IMR-90 (cell line): Measurements from ENCODE around the gene CXCL9. TPM values are rescaled to one million over a fixed set of nuclear protein-coding genes. Genes with fewer than 3 reads are reported as not detected.

Experiments
- ATAC-seq: fragments of 200-7000 bp; cut with Tn5 transposase; 2 replicates; pipeline ENCODE4 v1.9.1; 2020; ENCODE audit warnings: low read depth, mild to moderate bottlenecking, moderate library complexity
- BruUV-seq: library from RNA; stranded (reverse); fragments of 400-500 nt; replicated peaks from 2 replicates; lab custom pipeline; 2021; lab: Mats Ljungman, UMichigan
- CTCF ChIA-PET: fragments of 300-600 bp; formaldehyde crosslinking; extraction: SDS; loops from one replicate; lab custom pipeline; 2021; ENCODE audit warnings: antibody characterized with exemption; lab: Yijun Ruan, JAX
- POLR2A ChIA-PET: fragments of 300-600 bp; sonication (Branson Sonifier 250); formaldehyde crosslinking; loops from one replicate; lab custom pipeline; 2022; ENCODE audit warnings: antibody characterized with exemption; ENCODE audit not compliant: unreplicated experiment; lab: Charles Lee
- DNase-seq: peaks from one replicate; pipeline ENCODE4 v3.0.0; 2013
- H2AFZ ChIP-seq: replicated peaks from 2 replicates; pipeline ENCODE3; 2013; ENCODE audit warnings: low read length, mild to moderate bottlenecking; ENCODE audit not compliant: poor library complexity
- H2AK5ac ChIP-seq: 2 replicates; pipeline ENCODE4 v1.6.1; 2013; ENCODE audit warnings: low read depth, low read length, inconsistent platforms
- H2AK9ac ChIP-seq: replicated peaks from 2 replicates; pipeline ENCODE3; 2013; ENCODE audit warnings: mild to moderate bottlenecking, low read depth, low read length, moderate library complexity; ENCODE audit not compliant: poor library complexity
- H2BK120ac ChIP-seq: 2 replicates; pipeline ENCODE4 v1.6.1; 2013; ENCODE audit warnings: low read depth, low read length, inconsistent platforms
- H2BK15ac ChIP-seq: 3 replicates; pipeline ENCODE4 v1.6.1; 2013; ENCODE audit warnings: low read depth, low read length, inconsistent platforms
- H2BK20ac ChIP-seq: 2 replicates; pipeline ENCODE4 v1.6.1; 2013; ENCODE audit warnings: low read depth, mild to moderate bottlenecking, inconsistent platforms, low read length, moderate library complexity
- H2BK5ac ChIP-seq: 2 replicates; pipeline ENCODE4 v1.6.1; 2013; ENCODE audit warnings: mild to moderate bottlenecking, low read depth, low read length, inconsistent platforms; ENCODE audit not compliant: poor library complexity, severe bottlenecking
- H3K14ac ChIP-seq: replicated peaks from 2 replicates; pipeline ENCODE4 v1.6.1; 2013; ENCODE audit warnings: low read depth, low read length, inconsistent platforms
- H3K18ac ChIP-seq: 2 replicates; pipeline ENCODE4 v1.6.1; 2013; ENCODE audit warnings: low read depth, low read length, control low read depth
- H3K23ac ChIP-seq: 2 replicates; pipeline ENCODE4 v1.6.1; 2013; ENCODE audit warnings: low read depth, low read length, inconsistent platforms
- H3K27ac ChIP-seq: 2 replicates; pipeline ENCODE4 v1.5.1; 2013; ENCODE audit warnings: mild to moderate bottlenecking, control low read depth, low read length; ENCODE audit not compliant: insufficient read depth
- H3K27me3 ChIP-seq: 2 replicates; pipeline ENCODE4 v1.6.1; 2013; ENCODE audit warnings: low read length; ENCODE audit not compliant: control insufficient read depth, insufficient read depth
- H3K36me3 ChIP-seq: 2 replicates; pipeline ENCODE4 v1.6.1; 2013; ENCODE audit warnings: low read length, mixed read lengths; ENCODE audit not compliant: control insufficient read depth, insufficient read depth
- H3K4ac ChIP-seq: 2 replicates; pipeline ENCODE4 v1.6.1; 2013; ENCODE audit warnings: low read depth, low read length, inconsistent platforms
- H3K4me1 ChIP-seq: 2 replicates; pipeline ENCODE4 v1.6.1; 2013; ENCODE audit warnings: low read length, mixed read lengths; ENCODE audit not compliant: control insufficient read depth, insufficient read depth
- H3K4me2 ChIP-seq: 2 replicates; pipeline ENCODE4 v1.6.1; 2013; ENCODE audit warnings: low read depth, mild to moderate bottlenecking, control low read depth, low read length, moderate library complexity
- H3K4me3 ChIP-seq: 2 replicates; pipeline ENCODE4 v1.5.1; 2013; ENCODE audit warnings: low read depth, mild to moderate bottlenecking, control low read depth, low read length, moderate library complexity; ENCODE audit not compliant: insufficient read depth
- H3K56ac ChIP-seq: 2 replicates; pipeline ENCODE4 v1.6.1; 2013; ENCODE audit warnings: low read length, inconsistent platforms; ENCODE audit not compliant: insufficient read depth; ENCODE audit errors: extremely low read depth
- H3K79me1 ChIP-seq, 2 experiments: 2 replicates each; pipeline ENCODE4 v1.6.1; 2013; ENCODE audit warnings: low read length in 2 of 2, inconsistent platforms in 1 of 2, low read depth in 1 of 2
- H3K9ac ChIP-seq: 2 replicates; pipeline ENCODE4 v1.6.1; 2013; ENCODE audit warnings: low read depth, low read length, control low read depth
- H3K9me1 ChIP-seq: 2 replicates; pipeline ENCODE4 v1.6.1; 2013; ENCODE audit warnings: low read length, inconsistent platforms; ENCODE audit not compliant: insufficient read depth
- H3K9me3 ChIP-seq: 2 replicates; pipeline ENCODE4 v1.6.1; 2013; ENCODE audit warnings: low read length; ENCODE audit not compliant: control insufficient read depth, insufficient read depth
- H4K20me1 ChIP-seq: 2 replicates; pipeline ENCODE4 v1.6.1; 2013; ENCODE audit warnings: low read length, inconsistent platforms; ENCODE audit not compliant: insufficient read depth
- H4K5ac ChIP-seq: 2 replicates; pipeline ENCODE4 v1.6.1; 2013; ENCODE audit warnings: mild to moderate bottlenecking, low read depth, low read length, control low read depth
- H4K8ac ChIP-seq, 2 experiments: 2 replicates each; pipeline ENCODE4 v1.6.1; 2013; ENCODE audit warnings: low read depth in 2 of 2, low read length in 2 of 2, control low read depth in 1 of 2, inconsistent platforms in 1 of 2
- H4K91ac ChIP-seq: 2 replicates; pipeline ENCODE4 v1.6.1; 2013; ENCODE audit warnings: low read depth, low read length, inconsistent platforms; ENCODE audit not compliant: insufficient read depth
- BHLHE40 ChIP-seq: fragments of 150-350 bp; IDR thresholded peaks from 2 replicates; pipeline ENCODE4 v1.6.1; 2016; ENCODE audit warnings: mild to moderate bottlenecking, low read depth, low read length
- CEBPB ChIP-seq: IDR thresholded peaks from 2 replicates; pipeline ENCODE4 v1.6.1; 2012; ENCODE audit warnings: low read depth, low read length, improper control_type of control experiment
- CHD1 ChIP-seq: IDR thresholded peaks from 2 replicates; pipeline ENCODE4 v1.6.1; 2012; ENCODE audit warnings: low read depth, low read length, improper control_type of control experiment
- CTCF ChIP-seq: conservative IDR thresholded peaks from 2 replicates; pipeline ENCODE4 v1.5.1; 2012; ENCODE audit warnings: mild to moderate bottlenecking, low read depth, low read length, improper control_type of control experiment
- ELK1 ChIP-seq: fragments of 150-350 bp; IDR thresholded peaks from 2 replicates; pipeline ENCODE4 v1.6.1; 2016; ENCODE audit warnings: low read depth, mild to moderate bottlenecking, low read length, moderate library complexity, borderline replicate concordance
- FOS ChIP-seq: fragments of 150-350 bp; IDR thresholded peaks from 2 replicates; pipeline ENCODE4 v1.6.1; 2016; ENCODE audit warnings: low read depth, low read length
- MAFK ChIP-seq: IDR thresholded peaks from 2 replicates; pipeline ENCODE4 v1.6.1; 2012; ENCODE audit warnings: low read depth, low read length, improper control_type of control experiment
- MAZ ChIP-seq: IDR thresholded peaks from 2 replicates; pipeline ENCODE4 v1.6.1; 2012; ENCODE audit warnings: low read depth, mild to moderate bottlenecking, low read length, improper control_type of control experiment, moderate library complexity, borderline replicate concordance
- MXI1 ChIP-seq: IDR thresholded peaks from 2 replicates; pipeline ENCODE4 v1.6.1; 2012; ENCODE audit warnings: low read depth, mild to moderate bottlenecking, low read length, moderate library complexity, borderline replicate concordance
- NFE2L2 ChIP-seq: fragments of 150-350 bp; IDR thresholded peaks from 2 replicates; pipeline ENCODE4 v1.6.1; 2016; ENCODE audit warnings: low read depth, mild to moderate bottlenecking, low read length
- POLR2A ChIP-seq: IDR thresholded peaks from 2 replicates; pipeline ENCODE4 v1.6.1; 2012; ENCODE audit warnings: mild to moderate bottlenecking, low read depth, low read length
- RAD21 ChIP-seq: IDR thresholded peaks from 2 replicates; pipeline ENCODE4 v1.6.1; 2012; ENCODE audit warnings: low read length, improper control_type of control experiment
- RCOR1 ChIP-seq: IDR thresholded peaks from 2 replicates; pipeline ENCODE4 v1.6.1; 2012; ENCODE audit warnings: mild to moderate bottlenecking, low read length, improper control_type of control experiment; ENCODE audit not compliant: insufficient replicate concordance
- RFX5 ChIP-seq: IDR thresholded peaks from 2 replicates; pipeline ENCODE4 v1.8.0; 2012; ENCODE audit warnings: low read depth, mild to moderate bottlenecking, low read length, moderate library complexity
- SMC3 ChIP-seq: fragments of 150-350 bp; IDR thresholded peaks from 2 replicates; pipeline ENCODE4 v1.6.1; 2016; ENCODE audit warnings: low read depth, mild to moderate bottlenecking, antibody characterized with exemption, low read length, moderate library complexity
- USF2 ChIP-seq: fragments of 150-350 bp; IDR thresholded peaks from 2 replicates; pipeline ENCODE4 v1.6.1; 2017; ENCODE audit warnings: mild to moderate bottlenecking, antibody characterized with exemption, low read length, low read depth
- dilution Hi-C: fragments of 300-500 bp; cut with HindIII; formaldehyde crosslinking; loops from one replicate; pipeline ENCODE4 v1.14.3; 2018; ENCODE audit warnings: low sequenced_read_pairs; ENCODE audit not compliant: unreplicated experiment
- in situ Hi-C: fragments of 300-500 bp; cut with MboI; formaldehyde crosslinking; loops from 3 replicates; pipeline ENCODE4 v1.14.3; 2019; ENCODE audit warnings: low sequenced_read_pairs, inconsistent platforms, mixed read lengths
- intact Hi-C: fragments of 100-400 bp; cut with micrococcal nuclease; formaldehyde crosslinking; loops from 2 replicates; pipeline ENCODE4 v1.10.0; 2022
- polyA plus RNA-seq, 3 experiments: library from polyadenylated mRNA; depleted of rRNA; stranded (reverse); fragments of >200 nt; gene quantifications; 2 replicates each; pipeline ENCODE4 v1.2.3, GENCODE V29; 2012; ENCODE audit warnings: low replicate concordance in 1 of 3
- total RNA-seq: library from RNA; depleted of rRNA; stranded (reverse); fragments of >200 nt; gene quantifications from 2 replicates; pipeline ENCODE4 v1.2.3, GENCODE V29; 2012

The CXCL9 gene
- total and polyA plus RNA-seq, 2 of the 4 experiments (the other 2 are of a cell fraction): not detected

- H2BK20ac ChIP-seq: no peak overlapping the region
- H3K4ac ChIP-seq: no peak overlapping the region
- TF ChIP-seq CTCF: no peak
- no peak for TF ChIP-seq RCOR1
- TF ChIP-seq BHLHE40: no peak
- TF ChIP-seq USF2: no peak
- TF ChIP-seq RAD21: no peak
- TF ChIP-seq MXI1: no peak
- TF ChIP-seq CHD1: no peak
- no peak for TF ChIP-seq MAFK
- no peak for TF ChIP-seq CEBPB
- TF ChIP-seq FOS: no peak
- no peak for TF ChIP-seq MAZ
- TF ChIP-seq SMC3: no peak
- TF ChIP-seq POLR2A: no peak
- no peak for TF ChIP-seq ELK1
- TF ChIP-seq RFX5: no peak
- TF ChIP-seq NFE2L2: no peak
- no peak overlapping the region for H3K56ac ChIP-seq
- H2BK5ac ChIP-seq: no peak overlapping the region
- H3K23ac ChIP-seq: no peak overlapping the region
- H3K4me2 ChIP-seq: no peak overlapping the region
- ATAC-seq (no peak), DNase-seq (no peak)
- no peak overlapping the region for H3K27ac ChIP-seq
- no TSS peak for BruUV-seq
- no peak overlapping the region for H4K8ac ChIP-seq
- in situ Hi-C loops: loop anchor here (25.0 kb wide), 1 partner anchor 186 kb away; no protein-coding TSS in a partner anchor
- no peak overlapping the region for H3K18ac ChIP-seq
- no peaks in the 10 kb centered on the region for H3K4me1 ChIP-seq
- no peaks in the 10 kb centered on the region for H3K9me1 ChIP-seq
- intact Hi-C loops: loop anchor here (10.0 kb wide), 1 partner anchor 319 kb away; no protein-coding TSS in a partner anchor
- no peak overlapping the region for H3K4me3 ChIP-seq
- H2BK120ac ChIP-seq: no peak overlapping the region
- no peak overlapping the region for H3K14ac ChIP-seq
- ChIA-PET CTCF (no interaction called here), POLR2A (no interaction called here)
- no peak overlapping the region for H2AFZ ChIP-seq
- H2BK15ac ChIP-seq: no peak overlapping the region
- no peaks in the 10 kb centered on the region for H3K27me3 ChIP-seq
- no peak overlapping the region for H3K9ac ChIP-seq
- H3K79me1 ChIP-seq: peaks cover 0 to 9% of the 10 kb centered on the region in 2 experiments; a peak in 1 of 4 replicates
- H3K36me3 ChIP-seq: peaks cover 48% of the 10 kb centered on the region
- H4K20me1 ChIP-seq: no peaks in the 10 kb centered on the region; the same call in 1 of the 2 replicates
- dilution Hi-C loops: no loop called here
- H3K9me3 ChIP-seq: no peaks in the 10 kb centered on the region
- H2AK9ac ChIP-seq: no peak overlapping the region
- no peak overlapping the region for H2AK5ac ChIP-seq
- no peak overlapping the region for H4K5ac ChIP-seq
- no peak overlapping the region for H4K91ac ChIP-seq
Observed at GRCh38 chr4:75973766-75974165, 33.5 kb downstream of the CXCL9 start.
